GM12872 (cell line): ENCODE data around the gene ARID1B.

Source experiments
- CTCF ChIP-seq: IDR thresholded peaks from 3 replicates; pipeline ENCODE4 v1.5.1; 2011; ENCODE audit warnings: low read depth, mild to moderate bottlenecking, low read length, moderate library complexity; ENCODE audit not compliant: insufficient read depth

The ARID1B gene

DNA sequence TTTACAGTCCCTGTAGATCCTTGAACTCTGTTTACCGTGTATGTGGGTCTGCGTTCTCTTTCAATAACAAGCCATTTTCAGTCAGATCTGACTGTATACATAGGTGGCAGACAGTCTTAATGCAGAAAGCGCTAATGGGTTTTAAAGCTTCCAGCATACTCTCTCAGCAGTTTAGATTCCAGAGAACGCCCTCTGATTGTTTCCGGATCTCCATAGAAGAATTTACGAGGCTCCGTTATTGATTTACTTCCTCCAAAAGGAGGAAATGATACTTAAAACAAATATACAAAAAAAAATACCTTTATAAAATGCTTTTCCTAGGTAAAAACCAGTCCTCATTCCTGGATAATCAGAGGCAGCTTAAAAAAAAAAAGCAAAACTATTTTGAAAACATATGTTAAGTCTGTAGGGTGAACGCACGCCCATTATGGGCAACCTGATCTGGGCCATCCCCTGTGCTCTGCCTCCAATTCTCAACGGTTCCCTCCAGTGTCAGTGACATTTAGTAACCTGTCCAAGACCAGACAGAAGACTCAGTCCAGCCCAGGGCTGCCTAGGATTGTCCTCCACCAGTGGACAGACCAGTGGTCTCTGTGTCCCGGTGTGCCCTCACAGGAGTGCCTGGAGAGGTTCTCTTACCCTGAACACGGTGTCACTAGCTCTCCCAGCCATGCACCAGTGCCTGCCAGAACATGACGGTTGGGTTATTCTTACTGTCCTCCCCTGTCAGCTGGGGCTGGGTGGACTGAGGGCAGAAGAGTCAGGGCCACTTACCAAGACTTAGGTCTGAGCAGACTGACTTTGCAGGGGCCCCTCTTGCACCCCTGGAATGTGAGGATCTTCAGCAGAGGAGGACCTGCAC is 217.3 kb downstream of the ARID1B start:
- TF ChIP-seq CTCF = no peak

DNA sequence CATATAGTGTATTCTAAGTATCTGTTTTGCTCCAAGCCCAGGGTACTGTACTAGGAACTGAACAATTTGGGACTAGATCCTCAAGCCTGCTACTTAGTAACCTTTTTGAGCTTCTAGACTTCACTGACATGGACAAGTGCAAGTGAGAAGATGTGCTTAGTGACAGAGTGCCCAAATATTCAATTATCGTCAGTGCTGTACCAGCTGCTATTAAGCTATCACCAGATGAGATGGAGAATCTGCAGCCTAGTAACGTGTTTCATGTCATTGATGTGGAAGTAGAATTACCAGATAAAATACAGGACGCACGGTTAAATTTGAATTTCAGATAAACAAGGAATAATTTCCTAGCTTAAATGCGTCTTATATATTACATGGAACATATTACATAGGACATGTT is 218.3 kb downstream of the ARID1B start:
- TF ChIP-seq CTCF = no peak

DNA sequence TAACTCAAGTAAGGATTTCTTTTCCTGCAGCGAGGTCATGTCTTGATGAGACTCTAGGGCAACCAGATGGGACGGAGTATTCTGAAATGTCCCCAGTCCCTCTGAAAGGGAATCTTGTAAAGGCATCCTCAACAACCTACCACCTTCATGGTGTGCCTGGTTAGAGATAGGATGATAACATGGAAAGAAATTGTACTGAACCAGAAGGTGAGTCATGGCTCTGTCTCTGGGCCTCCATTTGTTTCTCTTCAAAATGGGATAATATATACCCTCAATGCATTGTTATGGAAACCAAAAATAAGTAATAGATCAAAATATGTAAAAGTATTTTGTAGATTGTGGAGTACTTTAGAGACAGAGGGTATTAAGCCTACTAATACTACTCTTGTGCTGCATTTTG is 219.1 kb downstream of the ARID1B start:
- no peak for TF ChIP-seq CTCF

- TF ChIP-seq CTCF = no peak
Measured at GRCh38 chr6:156998794-156999330, 221.7 kb downstream of the ARID1B start.

- no peak for TF ChIP-seq CTCF
Measured at GRCh38 chr6:156999762-157000161, 222.6 kb downstream of the ARID1B start.

GRCh38 chr6:157001716-157002115 is 224.5 kb downstream of the ARID1B start:
- no peak for TF ChIP-seq CTCF

DNA sequence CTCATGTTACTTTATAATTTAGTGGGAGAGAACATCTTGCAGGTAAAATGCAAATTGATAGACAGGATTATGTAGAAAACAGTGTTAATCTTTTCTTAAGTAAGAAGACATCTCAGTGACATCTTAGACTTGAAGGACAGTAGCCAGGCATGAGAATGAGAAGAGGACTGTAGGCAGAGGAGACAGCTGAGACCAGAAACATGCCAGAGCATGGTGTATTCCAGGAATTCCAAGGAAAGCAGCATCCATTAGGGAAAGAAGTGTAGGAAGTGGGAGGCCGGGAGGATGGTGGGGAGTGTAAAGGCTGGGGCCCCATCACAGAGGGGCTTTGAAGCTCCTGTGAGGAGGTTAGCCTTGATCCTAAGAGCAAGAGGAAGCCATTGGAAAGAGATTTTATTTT is 225.6 kb downstream of the ARID1B start:
- TF ChIP-seq CTCF = no peak
